ENCODE measurements around the gene ARMC9. TPM values are rescaled to one million over a fixed set of nuclear protein-coding genes. Genes with fewer than 3 reads are reported as not detected.

The ARMC9 gene
- total RNA-seq, 1 donor from 2014 or later: 40.8 TPM

DNA sequence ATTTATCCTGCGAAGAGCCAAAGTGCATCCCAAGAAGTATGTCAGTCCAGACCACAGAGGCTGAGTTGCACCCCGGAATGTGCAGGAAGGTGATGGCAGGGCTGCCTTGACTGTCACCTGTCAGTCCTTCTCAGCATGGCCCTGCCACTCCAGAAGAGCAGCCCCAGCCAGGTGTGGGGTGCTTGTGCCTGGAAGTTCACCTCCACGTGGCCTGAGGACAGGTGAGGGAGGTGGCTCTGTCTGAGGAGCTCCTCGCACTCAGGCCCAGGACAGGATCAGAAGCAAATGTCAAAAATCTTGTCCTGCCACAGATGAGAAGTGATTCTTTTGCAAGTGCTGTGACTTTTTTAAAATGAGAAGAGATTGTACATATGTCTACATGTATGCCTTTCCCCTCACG lies 165.6 kb downstream of the ARMC9 start:
- no peak overlapping the region for H3K27ac Mint-ChIP-seq
- H3K36me3 Mint-ChIP-seq (ENCODE audit: insufficient read depth): peaks cover 5% of the 10 kb centered on the region
- no peak for DNase-seq (ENCODE audit: low spot score, unreplicated experiment)
- no peak overlapping the region for H3K4me3 Mint-ChIP-seq (ENCODE audit: low read depth)
- TF ChIP-seq, protein P1, sequence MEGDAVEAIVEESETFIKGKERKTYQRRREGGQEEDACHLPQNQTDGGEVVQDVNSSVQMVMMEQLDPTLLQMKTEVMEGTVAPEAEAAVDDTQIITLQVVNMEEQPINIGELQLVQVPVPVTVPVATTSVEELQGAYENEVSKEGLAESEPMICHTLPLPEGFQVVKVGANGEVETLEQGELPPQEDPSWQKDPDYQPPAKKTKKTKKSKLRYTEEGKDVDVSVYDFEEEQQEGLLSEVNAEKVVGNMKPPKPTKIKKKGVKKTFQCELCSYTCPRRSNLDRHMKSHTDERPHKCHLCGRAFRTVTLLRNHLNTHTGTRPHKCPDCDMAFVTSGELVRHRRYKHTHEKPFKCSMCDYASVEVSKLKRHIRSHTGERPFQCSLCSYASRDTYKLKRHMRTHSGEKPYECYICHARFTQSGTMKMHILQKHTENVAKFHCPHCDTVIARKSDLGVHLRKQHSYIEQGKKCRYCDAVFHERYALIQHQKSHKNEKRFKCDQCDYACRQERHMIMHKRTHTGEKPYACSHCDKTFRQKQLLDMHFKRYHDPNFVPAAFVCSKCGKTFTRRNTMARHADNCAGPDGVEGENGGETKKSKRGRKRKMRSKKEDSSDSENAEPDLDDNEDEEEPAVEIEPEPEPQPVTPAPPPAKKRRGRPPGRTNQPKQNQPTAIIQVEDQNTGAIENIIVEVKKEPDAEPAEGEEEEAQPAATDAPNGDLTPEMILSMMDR (IDR thresholded peaks at IDR 0.05; ENCODE audit: unreplicated experiment): no peak
- no peaks in the 10 kb centered on the region for H3K27me3 Mint-ChIP-seq
- H3K9me3 Mint-ChIP-seq (ENCODE audit: low read depth): no peaks in the 10 kb centered on the region
- H3K4me1 Mint-ChIP-seq (ENCODE audit: low read depth): peaks cover 6% of the 10 kb centered on the region

DNA sequence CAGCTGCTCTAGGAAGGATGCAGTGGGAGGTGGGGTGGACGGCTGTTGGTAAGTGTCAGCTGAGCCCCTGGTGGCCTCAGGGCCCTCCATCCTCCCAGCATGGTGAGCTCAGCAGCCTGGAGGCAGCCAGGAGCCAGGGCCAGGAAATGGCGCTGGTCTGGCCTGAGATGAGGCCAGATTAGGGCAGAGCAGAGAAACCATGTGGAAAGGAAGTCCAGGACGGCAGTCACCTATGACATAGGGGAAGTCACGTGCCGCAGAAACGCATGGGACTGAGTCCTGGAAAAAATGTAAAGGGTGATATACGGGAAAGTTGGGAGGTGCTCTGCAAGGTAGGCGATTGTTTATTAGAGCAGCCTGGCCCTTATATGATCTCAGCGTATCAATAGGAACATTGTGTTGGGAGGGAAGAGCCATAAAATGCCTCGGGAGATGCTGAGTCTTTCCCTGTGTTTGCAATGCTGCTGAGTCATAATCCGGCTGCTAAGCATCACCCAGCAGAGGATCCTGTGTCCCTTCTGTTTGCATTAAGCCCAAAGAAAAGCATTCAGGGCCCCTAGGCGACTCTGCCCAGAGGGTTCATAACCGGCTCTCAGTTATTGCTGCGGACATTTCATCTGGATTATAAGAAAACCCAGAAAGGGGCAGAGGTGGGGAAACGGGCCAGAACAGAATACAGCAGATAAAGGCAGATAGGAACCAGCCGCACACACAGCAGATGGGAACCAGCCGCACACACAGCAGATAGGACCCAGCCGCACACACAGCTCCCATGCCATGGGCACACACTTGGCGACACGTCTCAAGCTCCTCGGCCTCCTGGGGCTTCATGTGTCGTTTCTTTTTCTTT lies 166.8 kb downstream of the ARMC9 start:
- H3K36me3 Mint-ChIP-seq (ENCODE audit: insufficient read depth): peaks cover 5% of the 10 kb centered on the region
- peak overlapping the region; percentile 79 for H3K27ac Mint-ChIP-seq
- no peaks in the 10 kb centered on the region for H3K27me3 Mint-ChIP-seq
- no peak for DNase-seq (ENCODE audit: low spot score, unreplicated experiment)
- TF ChIP-seq, protein P1 (IDR thresholded peaks at IDR 0.05; ENCODE audit: unreplicated experiment): no peak
- peaks cover 6% of the 10 kb centered on the region for H3K4me1 Mint-ChIP-seq (ENCODE audit: low read depth)
- H3K4me3 Mint-ChIP-seq (ENCODE audit: low read depth): no peak overlapping the region
- H3K9me3 Mint-ChIP-seq (ENCODE audit: low read depth): no peaks in the 10 kb centered on the region

DNA sequence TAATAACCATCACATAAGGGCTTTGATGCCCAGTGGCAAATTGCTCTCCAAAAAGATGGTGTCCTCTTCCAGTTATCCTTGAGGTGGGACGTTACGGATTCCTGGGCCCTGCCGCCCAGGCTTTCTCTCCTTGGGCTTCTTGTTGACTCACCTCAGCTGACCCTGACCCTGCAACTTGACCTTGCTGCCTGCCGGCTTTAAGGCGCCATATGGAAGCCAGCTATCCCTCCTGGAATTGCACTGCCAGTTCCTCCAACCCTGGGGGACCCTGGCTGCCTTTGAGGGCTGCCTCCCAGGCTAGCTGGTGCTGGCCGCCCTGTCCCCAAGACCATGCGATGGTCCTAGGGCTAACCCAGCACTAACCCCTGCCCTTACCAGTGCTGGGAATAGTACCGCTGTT lies 168.7 kb downstream of the ARMC9 start:
- no peaks in the 10 kb centered on the region for H3K9me3 Mint-ChIP-seq (ENCODE audit: low read depth)
- DNase-seq (ENCODE audit: low spot score, unreplicated experiment): no peak
- TF ChIP-seq, protein P1 (IDR thresholded peaks at IDR 0.05; ENCODE audit: unreplicated experiment): no peak

DNA sequence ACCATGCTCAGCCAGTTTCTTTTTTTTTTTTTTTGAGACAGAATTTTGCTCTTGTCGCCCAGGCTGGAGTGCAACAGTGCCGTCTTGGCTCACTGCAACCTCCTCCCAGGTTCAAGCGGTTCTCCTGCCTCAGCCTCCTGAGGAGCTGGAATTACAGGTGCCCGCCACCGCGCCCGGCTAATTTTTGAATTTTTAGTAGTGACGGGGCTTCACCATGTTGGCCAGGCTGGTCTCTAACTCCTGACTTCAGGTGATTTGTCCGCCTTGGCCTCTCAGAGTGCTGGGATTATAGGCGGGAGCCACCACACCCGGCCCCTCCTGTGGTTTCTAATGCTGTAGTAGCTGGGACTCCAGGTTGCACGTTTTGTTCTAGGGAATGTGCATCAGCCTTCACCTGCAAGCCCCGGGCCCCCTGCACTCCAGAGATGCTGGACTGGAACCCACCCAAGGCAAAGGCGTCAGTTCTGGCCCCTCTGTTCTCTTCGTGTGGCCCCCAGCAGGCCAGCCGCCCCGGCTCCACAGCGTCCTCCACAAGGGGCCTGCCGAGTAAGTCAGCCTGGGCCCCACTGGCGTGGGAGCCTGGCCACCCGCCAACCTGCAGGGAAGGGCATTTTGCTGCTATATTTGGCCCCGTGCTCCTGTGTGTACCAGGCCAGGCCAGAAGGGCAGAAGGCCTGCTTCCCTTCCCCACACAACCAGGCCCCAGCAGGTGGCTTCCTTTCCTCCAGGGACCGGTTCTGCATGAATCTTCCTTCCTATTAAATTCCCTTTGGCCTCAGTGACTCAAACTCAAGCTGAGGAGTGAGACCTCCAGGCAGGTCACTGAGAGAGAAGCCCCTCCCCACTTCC lies 171.4 kb downstream of the ARMC9 start:
- DNase-seq (ENCODE audit: low spot score, unreplicated experiment): no peak
- TF ChIP-seq, protein P1 (IDR thresholded peaks at IDR 0.05; ENCODE audit: unreplicated experiment): no peak
- Mint-ChIP-seq H3K27ac (no peak overlapping the region), H3K4me1 (ENCODE audit: low read depth) (peaks cover 7% of the 10 kb centered on the region), H3K27me3 (no peaks in the 10 kb centered on the region), H3K9me3 (ENCODE audit: low read depth) (no peaks in the 10 kb centered on the region), H3K36me3 (ENCODE audit: insufficient read depth) (peaks cover 1% of the 10 kb centered on the region), H3K4me3 (ENCODE audit: low read depth) (no peak overlapping the region)

More for the DNA sequence above, 168.7 kb downstream of the ARMC9 start:
- Mint-ChIP-seq H3K27ac (no peak overlapping the region), H3K4me3 (ENCODE audit: low read depth) (no peak overlapping the region), H3K36me3 (ENCODE audit: insufficient read depth) (peaks cover 1% of the 10 kb centered on the region), H3K27me3 (no peaks in the 10 kb centered on the region), H3K4me1 (ENCODE audit: low read depth) (peaks cover 6% of the 10 kb centered on the region)

DNA sequence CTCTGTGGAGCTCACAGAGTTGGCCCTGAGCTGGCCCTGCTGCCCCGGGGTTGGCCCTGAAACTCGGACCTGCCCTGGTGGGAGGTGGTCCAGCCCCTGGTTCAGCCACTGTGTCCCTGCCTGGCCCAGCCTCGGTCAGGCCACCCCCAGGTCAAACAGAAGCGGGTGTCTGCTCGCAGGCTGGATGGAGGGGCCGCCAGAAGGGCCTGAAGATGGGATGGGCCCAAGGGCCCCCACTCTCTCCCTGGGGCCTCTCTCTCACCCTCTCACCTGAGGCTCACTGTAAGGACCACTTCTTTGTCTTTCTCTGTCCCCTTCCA lies 172.0 kb downstream of the ARMC9 start:
- peaks cover 6% of the 10 kb centered on the region for H3K4me1 Mint-ChIP-seq (ENCODE audit: low read depth)
- TF ChIP-seq, protein P1 (IDR thresholded peaks at IDR 0.05; ENCODE audit: unreplicated experiment): no peak
- H3K36me3 Mint-ChIP-seq (ENCODE audit: insufficient read depth): peaks cover 1% of the 10 kb centered on the region
- no peak overlapping the region for H3K4me3 Mint-ChIP-seq (ENCODE audit: low read depth)
- H3K27ac Mint-ChIP-seq: no peak overlapping the region
- H3K27me3 Mint-ChIP-seq: peaks cover under 1% of the 10 kb centered on the region
- no peaks in the 10 kb centered on the region for H3K9me3 Mint-ChIP-seq (ENCODE audit: low read depth)
- no peak for DNase-seq (ENCODE audit: low spot score, unreplicated experiment)
